GM18526 (cell line): ENCODE data around the gene SBF1.

Experiments
- POLR2A ChIP-seq: IDR thresholded peaks from 3 replicates; pipeline ENCODE4 v1.6.1; 2011; ENCODE audit not compliant: insufficient read length; ENCODE audit errors: extremely low read depth

Gene SBF1

GRCh38 chr22:50417411-50418210, 57.2 kb downstream of the SBF1 start:
- TF ChIP-seq POLR2A = no peak

GRCh38 chr22:50416996-50417395, 57.8 kb downstream of the SBF1 start:
- no peak for TF ChIP-seq POLR2A

- TF ChIP-seq POLR2A = no peak
Measured at GRCh38 chr22:50415426-50415825, 59.4 kb downstream of the SBF1 start.

GRCh38 chr22:50414476-50415248, 60.2 kb downstream of the SBF1 start:
- TF ChIP-seq POLR2A = no peak

GRCh38 chr22:50408311-50408710, 66.5 kb downstream of the SBF1 start:
- no peak for TF ChIP-seq POLR2A

- TF ChIP-seq POLR2A = no peak
Measured at GRCh38 chr22:50406416-50407170, 68.2 kb downstream of the SBF1 start.

- TF ChIP-seq POLR2A = no peak
Measured at GRCh38 chr22:50403701-50404101, 71.1 kb downstream of the SBF1 start.

- TF ChIP-seq POLR2A = no peak
Measured at GRCh38 chr22:50401907-50402306, 72.9 kb downstream of the SBF1 start.

- TF ChIP-seq POLR2A = no peak
Measured at GRCh38 chr22:50400931-50401330, 73.9 kb downstream of the SBF1 start.

- TF ChIP-seq POLR2A = no peak
Measured at GRCh38 chr22:50400406-50400805, 74.4 kb downstream of the SBF1 start.

- no peak for TF ChIP-seq POLR2A
Measured at GRCh38 chr22:50399751-50400331, 75.0 kb downstream of the SBF1 start.

GRCh38 chr22:50398831-50399648, 75.8 kb downstream of the SBF1 start:
- no peak for TF ChIP-seq POLR2A

- TF ChIP-seq POLR2A = no peak
Measured at GRCh38 chr22:50396751-50397370, 78.0 kb downstream of the SBF1 start.
